H1 (cell line): ENCODE measurements around the gene MEF2D. TPM values are rescaled to one million over a fixed set of nuclear protein-coding genes. Genes with fewer than 3 reads are reported as not detected.

Experiments
- CTCF ChIA-PET: fragments of 300-600 bp; sonication (Branson Sonifier 250); formaldehyde crosslinking; loops from one replicate; lab custom pipeline; 2021; ENCODE audit not compliant: partially characterized antibody; lab: Charles Lee
- POLR2A ChIA-PET: fragments of 300-600 bp; sonication (Branson Sonifier 250); formaldehyde crosslinking; loops from one replicate; lab custom pipeline; 2021; ENCODE audit warnings: inconsistent platforms; ENCODE audit not compliant: partially characterized antibody; lab: Charles Lee
- DNase-seq, 2 experiments: peaks; one replicate each; pipeline versions ENCODE4 v3.0.0 to v3.0.0-alpha.2; 2010 to 2022; ENCODE audit warnings: low spot score in 2 of 2, low read depth in 1 of 2, mixed read lengths in 1 of 2
- FAIRE-seq: peaks from 2 replicates; lab custom pipeline; 2011; peaks lifted over from hg19 to GRCh38; lab: Jason Lieb, UNC
- H2AFZ ChIP-seq: 2 replicates; pipeline ENCODE4 v1.8.1; 2012; ENCODE audit warnings: low read length, inconsistent platforms
- H2AK5ac ChIP-seq: 2 replicates; pipeline ENCODE4 v1.6.1; 2013; ENCODE audit warnings: low read depth, low read length
- H2BK120ac ChIP-seq: replicated peaks from 2 replicates; pipeline ENCODE3; 2013; ENCODE audit warnings: low read depth, low read length, inconsistent platforms
- H2BK12ac ChIP-seq: 2 replicates; pipeline ENCODE4 v1.6.1; 2013; ENCODE audit warnings: low read depth, low read length
- H2BK15ac ChIP-seq: 2 replicates; pipeline ENCODE4 v1.6.1; 2013; ENCODE audit warnings: low read length
- H2BK20ac ChIP-seq: 2 replicates; pipeline ENCODE4 v1.6.1; 2013; ENCODE audit warnings: low read length
- H2BK5ac ChIP-seq: 2 replicates; pipeline ENCODE4 v1.6.1; 2013; ENCODE audit warnings: low read depth, low read length
- H3K14ac ChIP-seq: 2 replicates; pipeline ENCODE4 v1.6.1; 2013; ENCODE audit warnings: inconsistent platforms; ENCODE audit not compliant: insufficient read length
- H3K18ac ChIP-seq: 2 replicates; pipeline ENCODE4 v1.6.1; 2013; ENCODE audit warnings: low read length; ENCODE audit errors: extremely low read depth
- H3K23ac ChIP-seq: 2 replicates; pipeline ENCODE4 v1.6.1; 2013; ENCODE audit warnings: inconsistent platforms; ENCODE audit not compliant: insufficient read length
- H3K23me2 ChIP-seq: 2 replicates; pipeline ENCODE4 v1.6.1; 2013; ENCODE audit warnings: low read depth, low read length
- H3K27ac ChIP-seq: 2 replicates; pipeline ENCODE4 v1.6.1; 2011; ENCODE audit warnings: low read depth, low read length, inconsistent platforms
- H3K27me3 ChIP-seq, 4 experiments: replicated peaks in 1 of 4; 1 replicate in 1 of 4; 2 replicates in 3 of 4; pipeline versions ENCODE4 v1.6.1 to v1.8.1; 2011 to 2013; ENCODE audit warnings: low read length in 3 of 4, mild to moderate bottlenecking in 3 of 4, inconsistent platforms in 2 of 4, mixed read lengths in 2 of 4, moderate library complexity in 1 of 4; ENCODE audit not compliant: control insufficient read depth in 3 of 4, insufficient read depth in 3 of 4; ENCODE audit errors: extremely low read depth in 1 of 4
- H3K36me3 ChIP-seq, 4 experiments: 2 replicates each; pipeline versions ENCODE4 v1.6.1 to v1.8.1; 2011 to 2013; ENCODE audit warnings: mild to moderate bottlenecking in 4 of 4, low read length in 3 of 4, moderate library complexity in 2 of 4, control low read depth in 1 of 4, inconsistent platforms in 1 of 4; ENCODE audit not compliant: insufficient read depth in 4 of 4, control insufficient read depth in 2 of 4
- H3K4ac ChIP-seq: replicated peaks from 2 replicates; pipeline ENCODE3; 2013; ENCODE audit warnings: low read length, low read depth, mixed read lengths, inconsistent platforms; ENCODE audit not compliant: insufficient read length
- H3K4me1 ChIP-seq, 4 experiments: replicated peaks in 1 of 4; 1 replicate in 1 of 4; 2 replicates in 3 of 4; pipeline versions ENCODE4 v1.6.1 to v1.8.1; 2011 to 2013; ENCODE audit warnings: low read length in 3 of 4, inconsistent platforms in 2 of 4, mixed read lengths in 1 of 4; ENCODE audit not compliant: insufficient read depth in 4 of 4, control insufficient read depth in 3 of 4
- H3K4me2 ChIP-seq, 2 experiments: 2 replicates each; pipeline versions ENCODE4 v1.6.1 to v1.8.1; 2011 to 2013; ENCODE audit warnings: low read depth in 2 of 2, low read length in 2 of 2, control low read depth in 1 of 2, inconsistent platforms in 1 of 2, mild to moderate bottlenecking in 1 of 2; ENCODE audit not compliant: insufficient read depth in 1 of 2
- H3K4me3 ChIP-seq, 4 experiments: fragments of 200-600, 300-600 bp in 1 of 4; sonication (generic), shearing (Covaris generic), sonication (Bioruptor Twin) in 1 of 4; 2 replicates each; pipeline versions ENCODE4 v1.5.1 to v1.8.1; 2011 to 2016; ENCODE audit warnings: low read length in 4 of 4, low read depth in 3 of 4, control low read depth in 2 of 4, inconsistent platforms in 2 of 4, mild to moderate bottlenecking in 2 of 4, mixed read lengths in 1 of 4, moderate library complexity in 1 of 4; ENCODE audit not compliant: insufficient read depth in 2 of 4; ENCODE audit errors: extremely low read depth in 1 of 4
- H3K56ac ChIP-seq: replicated peaks from 2 replicates; pipeline ENCODE3; 2013; ENCODE audit warnings: low read depth, mild to moderate bottlenecking, mixed read lengths, low read length, inconsistent platforms; ENCODE audit not compliant: insufficient read length
- H3K79me1 ChIP-seq: 2 replicates; pipeline ENCODE4 v1.6.1; 2013; ENCODE audit warnings: low read depth, low read length, control low read depth
- H3K79me2 ChIP-seq, 2 experiments: 2 replicates each; pipeline versions ENCODE4 v1.6.1 to v1.8.1; 2012 to 2013; ENCODE audit warnings: low read length in 2 of 2, mild to moderate bottlenecking in 2 of 2, inconsistent platforms in 1 of 2; ENCODE audit not compliant: insufficient read depth in 2 of 2, control insufficient read depth in 1 of 2
- H3K9ac ChIP-seq, 4 experiments: replicated peaks in 1 of 4; 1 replicate in 1 of 4; 2 replicates in 3 of 4; pipeline versions ENCODE4 v1.6.1 to v1.8.1; 2011 to 2013; ENCODE audit warnings: low read depth in 3 of 4, low read length in 3 of 4, control low read depth in 2 of 4, mild to moderate bottlenecking in 2 of 4, moderate library complexity in 2 of 4, inconsistent platforms in 1 of 4; ENCODE audit errors: extremely low read depth in 1 of 4
- H3K9me3 ChIP-seq, 2 experiments: 2 replicates each; pipeline versions ENCODE4 v1.6.1 to v1.8.1; 2012 to 2013; ENCODE audit warnings: mild to moderate bottlenecking in 2 of 2, moderate library complexity in 2 of 2, control low read depth in 1 of 2, inconsistent platforms in 1 of 2, low read depth in 1 of 2, low read length in 1 of 2, mixed read lengths in 1 of 2; ENCODE audit not compliant: insufficient read depth in 2 of 2
- H4K20me1 ChIP-seq, 2 experiments: replicated peaks in 1 of 2; 2 replicates each; pipeline versions ENCODE3 to v1.8.1; 2011 to 2013; ENCODE audit warnings: inconsistent platforms in 2 of 2, low read length in 2 of 2, mild to moderate bottlenecking in 1 of 2; ENCODE audit not compliant: insufficient read depth in 2 of 2, control insufficient read depth in 1 of 2
- H4K5ac ChIP-seq: 2 replicates; pipeline ENCODE4 v1.6.1; 2013; ENCODE audit warnings: low read length, low read depth, mixed read lengths, inconsistent platforms; ENCODE audit not compliant: insufficient read length
- H4K8ac ChIP-seq: 2 replicates; pipeline ENCODE4 v1.8.0; 2013; ENCODE audit warnings: mild to moderate bottlenecking, moderate library complexity, low read length, inconsistent platforms; ENCODE audit not compliant: insufficient read depth; ENCODE audit errors: extremely low read depth
- H4K91ac ChIP-seq: replicated peaks from 2 replicates; pipeline ENCODE3; 2013; ENCODE audit warnings: low read length, mixed read lengths, inconsistent platforms; ENCODE audit not compliant: insufficient read length
- CHD1 ChIP-seq: IDR thresholded peaks from 2 replicates; pipeline ENCODE4 v1.6.1; 2012; ENCODE audit warnings: low read depth, low read length, improper control_type of control experiment
- CHD2 ChIP-seq: IDR thresholded peaks from 2 replicates; pipeline ENCODE4 v1.6.1; 2012; ENCODE audit warnings: low read length, improper control_type of control experiment
- FOSL1 ChIP-seq: IDR thresholded peaks from 2 replicates; pipeline ENCODE4 v1.6.1; 2011; ENCODE audit warnings: mild to moderate bottlenecking, low read depth, low read length, moderate library complexity; ENCODE audit not compliant: insufficient read depth
- HDAC2 ChIP-seq, 2 experiments: fragments of 300-600 bp in 1 of 2; sonication (generic) in 1 of 2; IDR thresholded peaks; 2 replicates each; pipeline ENCODE4 v1.6.1; 2011 to 2012; ENCODE audit warnings: low read depth in 2 of 2, low read length in 2 of 2, mild to moderate bottlenecking in 2 of 2, moderate library complexity in 2 of 2, borderline replicate concordance in 1 of 2, inconsistent platforms in 1 of 2
- KDM5A ChIP-seq: fragments of 200-600 bp; IDR thresholded peaks from 2 replicates; pipeline ENCODE4 v1.7.1; 2012; ENCODE audit warnings: mild to moderate bottlenecking, low read length, inconsistent platforms, mixed read lengths
- NRF1 ChIP-seq: IDR thresholded peaks from 2 replicates; pipeline ENCODE4 v1.6.1; 2011; ENCODE audit warnings: mild to moderate bottlenecking, low read depth, low read length, improper control_type of control experiment
- POLR2AphosphoS5 ChIP-seq: IDR thresholded peaks from 2 replicates; pipeline ENCODE4 v1.6.1; 2011; ENCODE audit warnings: low read depth, low read length
- RNF2 ChIP-seq: fragments of 200-900, 300-1000 bp; sonication (generic); IDR thresholded peaks from 2 replicates; pipeline ENCODE4 v1.7.1; 2016; ENCODE audit warnings: borderline replicate concordance, low read depth, mild to moderate bottlenecking, antibody characterized with exemption, low read length; ENCODE audit not compliant: poor library complexity, severe bottlenecking; ENCODE audit errors: missing control alignments
- TAF7 ChIP-seq: optimal IDR thresholded peaks from 2 replicates; pipeline ENCODE3; 2011; ENCODE audit warnings: low read depth, mild to moderate bottlenecking, inconsistent platforms, low read length, moderate library complexity, borderline replicate concordance
- USF2 ChIP-seq: IDR thresholded peaks from 2 replicates; pipeline ENCODE4 v1.6.1; 2011; ENCODE audit warnings: low read length, improper control_type of control experiment
- WGBS, 2 experiments: shearing (Covaris generic) in 1 of 2; methylation state at CpG; one replicate each; pipeline versions ENCODE4 v1.1.6 to v1.1.7; 2013 to 2015; ENCODE audit warnings: low lambda C conversion rate in 2 of 2, mixed read lengths in 2 of 2, inconsistent platforms in 1 of 2, low coverage in 1 of 2, missing lambda C conversion rate in 1 of 2; ENCODE audit not compliant: insufficient replicate concordance in 2 of 2, insufficient coverage in 1 of 2, insufficient read length in 1 of 2; ENCODE audit errors: extremely low coverage in 1 of 2, missing lambda C conversion rate in 1 of 2; 5-methylcytosine and 5-hydroxymethylcytosine counted together
- polyA plus RNA-seq, 7 experiments: library from polyadenylated mRNA; depleted of rRNA in 3 of 7; stranded (reverse) in 5 of 7; unstranded in 2 of 7; fragments of >200 nt in 5 of 7; fragments of 200-250 nt in 2 of 7; gene quantifications; 1 replicate in 5 of 7; 2 replicates in 1 of 7; 4 replicates in 1 of 7; pipeline versions ENCODE4 v1.2.1 to v1.2.3, GENCODE V29; 2011 to 2013; ENCODE audit warnings: missing spikeins in 2 of 7, mixed read lengths in 2 of 7
- total RNA-seq: library from RNA; stranded (reverse); fragmentation: NEBNext Ultra II Directional; extraction: Animal tissue kit (Norgen Biotek cat#: 25700); gene quantifications from 2 replicates; pipeline ENCODE4 v1.2.1, GENCODE V29; 2021

The MEF2D gene
- total and polyA plus RNA-seq, 2 of the 8 experiments (the other 6 are each of a cell fraction or from before 2014, with no cell fraction given): 17.3 to 20.3 TPM

- Histone ChIP-seq H3K14ac (no peak overlapping the region), H3K27ac (no peak overlapping the region), H3K9me3 (no peaks in the 10 kb centered on the region), H2AFZ (no peak overlapping the region), H4K8ac (no peak overlapping the region), H2BK120ac (no peak overlapping the region), H3K79me2 (peaks cover 12 to 90% of the 10 kb centered on the region in 2 experiments), H2BK12ac (peak overlapping the region; percentile 81; the same call in 1 of the 2 replicates), H4K20me1 (peaks cover 2 to 8% of the 10 kb centered on the region in 2 experiments), H2BK5ac (peak overlapping the region; percentile 66; the same call in 1 of the 2 replicates), H3K18ac (no peak overlapping the region), H3K4me2 (no peak overlapping the region), H3K4me3 (no peak overlapping the region), H2BK15ac (peak overlapping the region; percentile 25), H3K23me2 (peaks cover 6% of the 10 kb centered on the region), H3K56ac (no peak overlapping the region), H3K4ac (no peak overlapping the region), H4K91ac (no peak overlapping the region), H3K79me1 (peaks cover 50% of the 10 kb centered on the region), H3K9ac (no peak overlapping the region), H2AK5ac (peak overlapping the region; percentile 90), H3K23ac (no peak overlapping the region), H4K5ac (no peak overlapping the region), H2BK20ac (no peak overlapping the region), H3K4me1 (peaks cover 28 to 67% (median 50%) of the 10 kb centered on the region in 4 experiments), H3K27me3 (no peaks in the 10 kb centered on the region), H3K36me3 (no peaks in the 10 kb centered on the region)
- ChIA-PET POLR2A (interaction anchor here (16.1 kb wide), 1 partner anchor 8 kb away, joined by 166 read pairs; the partner anchor contains the start of gene MEF2D), CTCF (interaction anchor here (1.4 to 17.4 kb wide), 3 partner anchors 8 to 114 kb away, joined by 3 to 236 read pairs (median 111); partner anchors contain the start of gene MEF2D)
- WGBS, 2 experiments: 75% methylated on average over 6 of the region's 7 CpGs; no CpG with 5 or more reads in 1 of the 2 experiments
- no peak for DNase-seq
- FAIRE-seq: no peak
- no peak for TF ChIP-seq FOSL1
- TF ChIP-seq TAF7: no peak
- TF ChIP-seq HDAC2 (IDR thresholded peaks at IDR 0.05; ENCODE audit: borderline replicate concordance in 1 of 2, low read depth in 2 of 2, low read length in 2 of 2): no peak
- TF ChIP-seq CHD2: no peak
- TF ChIP-seq CHD1: no peak
- TF ChIP-seq KDM5A: no peak
- TF ChIP-seq USF2: no peak
- no peak for TF ChIP-seq RNF2
- no peak for TF ChIP-seq POLR2AphosphoS5
- TF ChIP-seq NRF1: no peak
Observed at GRCh38 chr1:156494309-156494895, 6.2 kb downstream of the MEF2D start.
